ENCODE data around the gene CGRRF1. TPM values are rescaled to one million over a fixed set of nuclear protein-coding genes. Genes with fewer than 3 reads are reported as not detected.

CGRRF1 gene
- total RNA-seq, 1 donor, result 17.3 TPM

- no peak for TF ChIP-seq CTCF (IDR thresholded peaks at IDR 0.05; ENCODE audit: insufficient read depth, low read depth, low read length)
- peak; percentile 44 for DNase-seq (ENCODE audit: low read depth)
- no peak overlapping the region for H3K4me3 ChIP-seq (ENCODE audit: low read depth, low read length)
Measured at GRCh38 chr14:54577977-54578376, 68.3 kb downstream of the CGRRF1 start.

GRCh38 chr14:54579621-54580020 is 69.9 kb downstream of the CGRRF1 start:
- TF ChIP-seq CTCF (IDR thresholded peaks at IDR 0.05; ENCODE audit: insufficient read depth, low read depth, low read length), result no peak
- H3K4me3 ChIP-seq (ENCODE audit: low read depth, low read length), result no peak overlapping the region
- peak; percentile 80 for DNase-seq (ENCODE audit: low read depth)

- TF ChIP-seq CTCF (IDR thresholded peaks at IDR 0.05; ENCODE audit: insufficient read depth, low read depth, low read length), result no peak
- no peak overlapping the region for H3K4me3 ChIP-seq (ENCODE audit: low read depth, low read length)
- DNase-seq (ENCODE audit: low read depth), result no peak
Measured at GRCh38 chr14:54580933-54581332, 71.2 kb downstream of the CGRRF1 start.

- H3K4me3 ChIP-seq (ENCODE audit: low read depth, low read length), result no peak overlapping the region
- no peak for DNase-seq (ENCODE audit: low read depth)
- TF ChIP-seq CTCF (IDR thresholded peaks at IDR 0.05; ENCODE audit: insufficient read depth, low read depth, low read length), result no peak
Measured at GRCh38 chr14:54582334-54582733, 72.6 kb downstream of the CGRRF1 start.

- H3K4me3 ChIP-seq (ENCODE audit: low read depth, low read length), result no peak overlapping the region
- no peak for DNase-seq (ENCODE audit: low read depth)
- TF ChIP-seq CTCF (IDR thresholded peaks at IDR 0.05; ENCODE audit: insufficient read depth, low read depth, low read length), result no peak
Measured at GRCh38 chr14:54584097-54584496, 74.4 kb downstream of the CGRRF1 start.

- no peak for DNase-seq (ENCODE audit: low read depth)
- no peak overlapping the region for H3K4me3 ChIP-seq (ENCODE audit: low read depth, low read length)
- TF ChIP-seq CTCF (IDR thresholded peaks at IDR 0.05; ENCODE audit: insufficient read depth, low read depth, low read length), result no peak
Measured at GRCh38 chr14:54585214-54585613, 75.5 kb downstream of the CGRRF1 start.

Other genes starting within 250 kb of the CGRRF1 start
- 35.8 and 42.7 TPM in 2 replicates for gene CDKN3, start 112.9 kb upstream of the CGRRF1 start, total RNA-seq
- 31.9 and 94.1 TPM in 2 replicates for gene CNIH1, start 68.5 kb upstream of the CGRRF1 start, total RNA-seq
- 82.1 and 142 TPM in 2 replicates for gene GMFB, start 20.9 kb upstream of the CGRRF1 start, total RNA-seq
- 43.5 and 61.3 TPM in 2 replicates for gene SAMD4A, start 57.2 kb downstream of the CGRRF1 start, total RNA-seq

Measured in fibroblast of villous mesenchyme (primary cell).